GM23338 (cell line): ENCODE measurements around the gene IGFL3. TPM values are rescaled to one million over a fixed set of nuclear protein-coding genes. Genes with fewer than 3 reads are reported as not detected.
A peak's percentile ranks its signal among the peaks of the same experiment; 100 is the strongest.

Experiments
- ATAC-seq: fragments of 200-7000 bp; cut with Tn5 transposase; 3 replicates; pipeline ENCODE4 v1.9.1; 2020
- DNase-seq: peaks from one replicate; pipeline ENCODE4 v3.0.0-alpha.2; 2015; ENCODE audit warnings: low spot score
- H2AFZ ChIP-seq: fragments of 200-600 bp; sonication (generic); 2 replicates; pipeline ENCODE4 v1.8.0; 2016; ENCODE audit warnings: antibody characterized with exemption, mild to moderate bottlenecking, moderate library complexity
- H3F3A ChIP-seq: fragments of 200-600 bp; sonication (generic); replicated peaks from 2 replicates; pipeline ENCODE4 v1.8.0; 2017; ENCODE audit warnings: antibody characterized with exemption, mixed run types, low read depth
- H3K27ac ChIP-seq: fragments of 200-600 bp; sonication (generic); 2 replicates; pipeline ENCODE4 v1.6.1; 2016; ENCODE audit warnings: low read depth
- H3K27me3 ChIP-seq: fragments of 200-600 bp; sonication (generic); 2 replicates; pipeline ENCODE4 v1.8.0; 2016; ENCODE audit warnings: mild to moderate bottlenecking, mixed run types, moderate library complexity; ENCODE audit not compliant: insufficient read depth
- H3K36me3 ChIP-seq: fragments of 200-600 bp; sonication (generic); 2 replicates; pipeline ENCODE4 v1.8.0; 2016; ENCODE audit warnings: mild to moderate bottlenecking; ENCODE audit not compliant: insufficient read depth
- H3K4me1 ChIP-seq: fragments of 200-600 bp; sonication (generic); 2 replicates; pipeline ENCODE4 v1.8.0; 2016; ENCODE audit warnings: mild to moderate bottlenecking, moderate library complexity; ENCODE audit not compliant: insufficient read depth
- H3K4me2 ChIP-seq: fragments of 200-600 bp; sonication (generic); 2 replicates; pipeline ENCODE4 v1.7.1; 2017; ENCODE audit warnings: mixed run types
- H3K4me3 ChIP-seq: fragments of 200-600 bp; sonication (generic); 2 replicates; pipeline ENCODE4 v1.6.1; 2016; ENCODE audit warnings: mixed run types
- H3K79me2 ChIP-seq: fragments of 200-600 bp; sonication (generic); replicated peaks from 2 replicates; pipeline ENCODE4 v1.8.0; 2017; ENCODE audit warnings: mild to moderate bottlenecking; ENCODE audit not compliant: insufficient read depth
- H3K9me2 ChIP-seq: fragments of 200-600 bp; sonication (generic); 2 replicates; pipeline ENCODE4 v1.8.0; 2017; ENCODE audit not compliant: insufficient read depth
- H4K20me1 ChIP-seq: fragments of 200-600 bp; sonication (generic); replicated peaks from 2 replicates; pipeline ENCODE4 v1.8.0; 2017; ENCODE audit warnings: mild to moderate bottlenecking; ENCODE audit not compliant: insufficient read depth
- H3K27ac Mint-ChIP-seq: 2 replicates; pipeline ENCODE4 v1.8.0; 2020; ENCODE audit warnings: inconsistent platforms, mild to moderate bottlenecking, moderate library complexity, mixed read lengths
- H3K27me3 Mint-ChIP-seq: 3 replicates; pipeline ENCODE4 v1.8.0; 2022; ENCODE audit warnings: low read depth, mild to moderate bottlenecking, moderate library complexity, mixed read lengths, inconsistent platforms; ENCODE audit not compliant: insufficient read depth, poor library complexity
- H3K36me3 Mint-ChIP-seq: 3 replicates; pipeline ENCODE4 v1.8.0; 2021; ENCODE audit warnings: low read depth, mild to moderate bottlenecking, inconsistent platforms, moderate library complexity, mixed read lengths
- H3K4me1 Mint-ChIP-seq: 3 replicates; pipeline ENCODE4 v1.8.0; 2020; ENCODE audit warnings: mild to moderate bottlenecking, inconsistent platforms, mixed read lengths
- H3K4me3 Mint-ChIP-seq: 3 replicates; pipeline ENCODE4 v1.8.0; 2021; ENCODE audit warnings: moderate library complexity, mild to moderate bottlenecking, inconsistent platforms, mixed read lengths
- H3K9me3 Mint-ChIP-seq: 3 replicates; pipeline ENCODE4 v1.8.0; 2020; ENCODE audit warnings: moderate library complexity, mild to moderate bottlenecking, inconsistent platforms, mixed read lengths
- CTCF ChIP-seq, 2 experiments: fragments of 200-600 bp in 1 of 2; sonication (generic) in 1 of 2; conservative IDR thresholded peaks; 2 replicates each; pipeline versions ENCODE4 v1.5.1 to v1.6.1; 2016 to 2017; ENCODE audit warnings: antibody characterized with exemption in 2 of 2, low read depth in 2 of 2, mild to moderate bottlenecking in 2 of 2, moderate library complexity in 1 of 2
- ETS1 ChIP-seq: IDR thresholded peaks from 2 replicates; pipeline ENCODE4 v1.6.1; 2016; ENCODE audit warnings: antibody characterized with exemption
- EZH2 ChIP-seq: fragments of 200-600 bp; sonication (generic); IDR thresholded peaks from one replicate; pipeline ENCODE4 v1.8.0; 2017; ENCODE audit warnings: antibody characterized with exemption, mild to moderate bottlenecking, low read depth; ENCODE audit not compliant: unreplicated experiment
- EZH2phosphoT487 ChIP-seq: fragments of 200-600 bp; sonication (generic); IDR thresholded peaks from one replicate; pipeline ENCODE4 v1.8.1; 2018; ENCODE audit warnings: antibody characterized with exemption; ENCODE audit not compliant: unreplicated experiment
- JUNB ChIP-seq: IDR thresholded peaks from one replicate; pipeline ENCODE4 v1.6.1; 2016; ENCODE audit warnings: antibody characterized with exemption; ENCODE audit not compliant: unreplicated experiment
- NANOG ChIP-seq: IDR thresholded peaks from 2 replicates; pipeline ENCODE4 v1.6.1; 2016; ENCODE audit warnings: antibody characterized with exemption, borderline replicate concordance
- STAT1 ChIP-seq: IDR thresholded peaks from one replicate; pipeline ENCODE4 v1.6.1; 2016; ENCODE audit warnings: antibody characterized with exemption; ENCODE audit not compliant: unreplicated experiment
- ZNF462 ChIP-seq: fragments of 250-450 bp; sonication (Bioruptor Pico); IDR thresholded peaks from 2 replicates; pipeline ENCODE4 v1.5.0; 2020; ENCODE audit warnings: mild to moderate bottlenecking, moderate library complexity
- polyA plus RNA-seq: library from polyadenylated mRNA; unstranded; fragments of >200 nt; fragmentation: Nextera tagmentation; extraction: Ambion mirVana; gene quantifications from 2 replicates; pipeline ENCODE4 v1.2.1, GENCODE V29; 2016
- total RNA-seq: library from RNA; depleted of rRNA; stranded (reverse); fragments of >200 nt; shearing (Covaris generic); gene quantifications from 2 replicates; pipeline ENCODE4 v1.2.3, GENCODE V29; 2014

The IGFL3 gene
- total and polyA plus RNA-seq, 2 experiments from 2014 or later: not detected

- no peak overlapping the region for H3K4me3 ChIP-seq
- H3K36me3 ChIP-seq: no peaks in the 10 kb centered on the region
- no peaks in the 10 kb centered on the region for H3K79me2 ChIP-seq
- Mint-ChIP-seq H3K27me3 (peaks cover 14% of the 10 kb centered on the region), H3K27ac (no peak overlapping the region), H3K36me3 (no peaks in the 10 kb centered on the region), H3K4me1 (peaks cover 6% of the 10 kb centered on the region; the same call in 2 of the 3 replicates), H3K9me3 (no peaks in the 10 kb centered on the region), H3K4me3 (peak overlapping the region; percentile 6; the same call in 2 of the 3 replicates)
- no peaks in the 10 kb centered on the region for H3K4me1 ChIP-seq
- ATAC-seq (no peak), DNase-seq (no peak)
- H3K27ac ChIP-seq: no peak overlapping the region
- H3F3A ChIP-seq: no peaks in the 10 kb centered on the region
- H3K9me2 ChIP-seq: no peaks in the 10 kb centered on the region
- H3K4me2 ChIP-seq: no peak overlapping the region
- peaks cover 51% of the 10 kb centered on the region for H3K27me3 ChIP-seq
- no peaks in the 10 kb centered on the region for H4K20me1 ChIP-seq
- H2AFZ ChIP-seq: no peak overlapping the region
- TF ChIP-seq EZH2 (no peak), CTCF (conservative IDR thresholded peaks at IDR 0.05; ENCODE audit: low read depth in 2 of 2) (peak in 1 of 2 experiments; percentile 5; a peak in 1 of 4 replicates)
Observed at GRCh38 chr19:46077815-46078167, 46.7 kb downstream of the IGFL3 start.

- DNase-seq (peak; percentile 97), ATAC-seq (peak; percentile 96)
- H3K79me2 ChIP-seq: no peaks in the 10 kb centered on the region
- no peaks in the 10 kb centered on the region for H3F3A ChIP-seq
- peak overlapping the region; percentile 76 for H3K4me3 Mint-ChIP-seq
- H2AFZ ChIP-seq: peak overlapping the region; percentile 99
- H3K9me2 ChIP-seq: no peaks in the 10 kb centered on the region
- H3K4me3 ChIP-seq: peak overlapping the region; percentile 70
- peaks cover 15% of the 10 kb centered on the region for H3K27me3 Mint-ChIP-seq
- peaks cover 51% of the 10 kb centered on the region for H3K27me3 ChIP-seq
- no peaks in the 10 kb centered on the region for H3K4me1 ChIP-seq
- no peak overlapping the region for H3K27ac ChIP-seq
- peaks cover 6% of the 10 kb centered on the region; the same call in 2 of the 3 replicates for H3K4me1 Mint-ChIP-seq
- no peaks in the 10 kb centered on the region for H3K9me3 Mint-ChIP-seq
- H3K27ac Mint-ChIP-seq: no peak overlapping the region
- peak overlapping the region; percentile 88 for H3K4me2 ChIP-seq
- no peaks in the 10 kb centered on the region for H4K20me1 ChIP-seq
- H3K36me3 ChIP-seq: no peaks in the 10 kb centered on the region
- H3K36me3 Mint-ChIP-seq: no peaks in the 10 kb centered on the region
- TF ChIP-seq EZH2phosphoT487: no peak
- no peak for TF ChIP-seq NANOG
- TF ChIP-seq JUNB: no peak
- no peak for TF ChIP-seq ETS1
- peak; percentile 99 for TF ChIP-seq CTCF (conservative IDR thresholded peaks at IDR 0.05; ENCODE audit: low read depth in 2 of 2)
- no peak for TF ChIP-seq STAT1
- peak; percentile 29 for TF ChIP-seq EZH2
- no peak for TF ChIP-seq ZNF462
Observed at GRCh38 chr19:46076951-46077814, 47.3 kb downstream of the IGFL3 start.
